ENCODE results near the gene PLEKHA8.

PLEKHA8 gene

GRCh38 chr7:30112103-30112713 is 84.0 kb downstream of the PLEKHA8 start:
- DNase-seq (ENCODE audit: low spot score) = no peak

DNA sequence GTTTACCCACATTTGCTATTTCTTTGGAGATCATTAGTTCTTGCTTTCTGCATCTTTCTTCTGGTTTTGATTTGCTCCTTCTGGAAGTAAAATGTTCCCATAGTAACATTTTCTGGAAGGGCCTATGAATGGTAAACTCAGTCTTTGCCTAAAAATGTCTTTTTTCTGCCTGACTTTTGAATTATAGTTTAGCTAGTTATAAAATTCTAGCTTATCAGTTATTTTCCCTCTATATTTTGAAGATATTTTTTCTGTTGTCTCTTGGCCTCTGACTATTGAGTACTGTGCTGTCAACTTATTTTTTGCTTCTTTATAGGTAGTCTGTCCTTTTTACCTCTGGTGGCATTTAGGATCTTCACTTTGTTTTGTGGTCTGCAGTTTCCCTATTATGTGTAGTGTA is 84.9 kb downstream of the PLEKHA8 start:
- DNase-seq (ENCODE audit: low spot score) = no peak

- DNase-seq (ENCODE audit: low spot score) = no peak
Observed at GRCh38 chr7:30114536-30115238, 86.5 kb downstream of the PLEKHA8 start.

- no peak for DNase-seq (ENCODE audit: low spot score)
Observed at GRCh38 chr7:30115709-30116297, 87.6 kb downstream of the PLEKHA8 start.

DNA sequence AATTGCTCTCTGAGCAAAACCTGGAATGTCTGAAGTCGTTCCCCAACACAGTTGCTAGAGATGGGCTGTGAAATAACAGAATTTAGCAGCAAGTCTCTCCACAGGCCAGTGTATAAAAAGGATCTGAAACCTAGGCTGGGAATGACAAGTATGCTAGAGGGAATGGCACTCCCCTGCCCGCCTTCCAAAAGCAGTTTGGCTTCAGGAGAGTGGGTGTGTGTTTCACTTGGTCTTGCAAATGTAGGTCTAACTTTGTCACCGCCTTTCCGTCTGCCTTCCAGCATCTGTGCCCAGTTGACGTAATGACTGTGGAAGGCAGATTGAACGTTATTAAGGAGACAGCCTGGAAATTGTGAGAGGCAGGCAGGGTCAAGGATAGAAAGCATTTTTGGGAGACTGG is 88.6 kb downstream of the PLEKHA8 start:
- DNase-seq (ENCODE audit: low spot score) = no peak

- DNase-seq (ENCODE audit: low spot score) = no peak
Observed at GRCh38 chr7:30117896-30118295, 89.7 kb downstream of the PLEKHA8 start.

- DNase-seq (ENCODE audit: low spot score) = no peak
Observed at GRCh38 chr7:30119890-30120577, 91.8 kb downstream of the PLEKHA8 start.

DNA sequence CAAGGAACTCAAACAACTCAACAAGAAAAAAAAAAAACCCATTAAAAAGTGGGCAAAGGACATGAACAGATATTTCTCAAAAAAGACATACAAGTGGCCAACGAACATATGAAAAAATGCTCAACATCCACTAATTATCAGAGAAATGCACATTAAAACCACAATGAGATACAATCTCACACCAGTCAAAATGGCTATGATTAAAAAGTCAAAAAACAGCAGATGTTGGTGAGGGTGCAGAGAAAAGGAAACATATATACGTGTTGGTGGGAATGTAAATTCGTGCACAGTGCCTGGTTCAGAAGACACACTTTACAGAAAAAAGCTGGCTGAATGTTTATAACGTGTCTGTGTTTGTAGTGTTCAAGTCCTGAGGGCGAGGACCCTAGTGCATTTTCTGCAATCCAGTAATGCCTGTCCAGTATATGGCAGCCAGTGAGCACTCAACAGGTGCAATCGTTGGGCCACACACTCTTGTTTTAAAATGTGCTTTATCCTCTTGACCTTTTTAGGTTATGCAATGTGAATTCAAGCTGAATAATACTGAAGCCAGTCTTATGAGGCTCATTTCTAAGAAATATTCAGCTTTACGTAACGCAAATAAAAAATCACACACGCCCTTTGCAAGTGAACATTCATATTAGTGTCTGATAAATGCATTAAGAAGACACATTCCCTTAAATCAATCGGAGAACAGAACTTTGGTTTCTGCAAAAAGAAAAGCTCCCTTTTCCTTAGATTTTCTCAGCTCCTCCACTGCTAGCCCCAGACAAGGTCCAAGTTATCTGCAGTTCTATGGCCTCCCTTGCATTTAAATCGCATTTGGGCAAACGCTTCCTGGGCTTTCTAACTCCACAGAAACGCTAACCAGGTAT is 105.8 kb downstream of the PLEKHA8 start:
- DNase-seq (ENCODE audit: low spot score) = no peak

GRCh38 chr7:30134611-30135300 is 106.5 kb downstream of the PLEKHA8 start, which contains the start of gene MTURN:
TSS of gene MTURN (plus strand) at chr7:30134986. CDS start at chr7:30135137, 151 bp downstream.
- peak; percentile 89 for DNase-seq (ENCODE audit: low spot score)

DNA sequence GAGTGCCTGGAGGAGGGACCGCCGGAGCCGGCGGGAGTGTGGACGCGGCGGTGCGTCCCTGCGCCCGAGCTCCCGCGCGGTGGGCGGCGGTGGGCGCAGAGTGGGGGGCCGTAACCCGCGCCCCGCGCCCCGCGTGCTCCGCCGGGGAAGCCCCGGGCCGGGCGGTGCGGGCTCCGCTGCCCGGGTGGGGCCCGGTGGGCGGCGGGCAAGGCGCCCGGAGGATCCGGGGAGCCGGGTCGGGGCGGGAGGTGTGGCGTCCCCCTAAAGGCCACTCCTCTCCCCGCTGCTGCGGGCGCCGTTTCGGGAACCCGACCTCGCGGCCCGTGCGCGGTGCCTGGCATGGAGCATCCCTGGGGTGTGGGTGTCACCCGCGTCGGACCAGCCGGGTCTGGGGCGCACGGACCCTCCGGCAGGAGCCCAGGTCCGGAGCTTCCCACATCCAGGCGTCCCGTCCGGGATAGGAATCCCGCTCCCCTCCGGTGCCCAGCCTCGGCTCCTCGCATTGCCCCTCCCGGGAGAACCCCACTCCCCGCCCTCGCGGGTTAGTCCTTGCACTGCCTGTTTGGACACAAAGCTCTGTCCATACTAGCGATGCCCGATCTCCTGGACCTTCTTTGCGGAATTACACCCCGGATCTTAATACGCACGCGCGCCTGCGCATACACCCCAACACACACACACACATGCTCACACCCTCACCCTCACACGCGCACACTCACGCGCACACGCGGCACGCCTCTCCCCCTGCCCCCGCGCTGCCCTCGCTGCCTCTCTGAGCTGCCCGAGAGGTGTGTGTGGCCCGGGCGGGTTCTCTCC is 107.3 kb downstream of the PLEKHA8 start:
- peak; percentile 90 for DNase-seq (ENCODE audit: low spot score)

GRCh38 chr7:30136117-30136731 is 108.0 kb downstream of the PLEKHA8 start:
- DNase-seq (ENCODE audit: low spot score) = peak; percentile 49

DNA sequence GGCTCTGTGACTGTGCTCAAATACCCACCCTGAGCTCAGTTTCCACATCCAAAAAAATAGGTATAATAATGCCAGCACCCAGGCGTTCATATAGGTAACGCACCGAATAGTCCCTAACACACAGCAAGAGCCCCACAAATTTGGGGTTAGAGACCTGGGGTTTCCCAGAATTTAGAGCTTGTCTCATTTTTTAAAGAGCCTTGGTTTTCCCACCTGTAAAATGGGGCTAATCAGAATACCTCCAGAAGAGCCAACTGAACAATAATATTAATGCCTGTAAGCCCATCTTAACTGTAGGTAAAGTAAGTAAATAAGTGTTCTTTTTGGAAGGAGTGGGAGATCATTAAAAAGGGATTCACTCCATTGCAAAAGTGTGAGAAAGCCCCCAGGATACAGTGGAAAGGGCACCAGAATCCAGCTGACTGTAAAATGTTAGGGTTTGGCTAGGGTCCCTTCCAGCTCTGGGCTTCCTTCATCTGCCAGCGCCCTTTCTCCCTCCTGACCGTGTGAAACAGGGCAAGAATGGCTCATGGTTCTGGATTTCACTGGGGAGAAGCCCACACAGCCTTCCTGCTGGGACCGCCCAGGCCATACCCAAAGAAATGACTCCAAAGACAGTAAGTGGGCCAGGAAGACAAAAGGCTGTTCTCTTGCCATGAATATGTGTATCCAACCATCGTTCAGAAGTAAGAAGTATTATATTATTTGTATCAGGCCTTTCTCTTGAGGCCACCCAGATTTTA is 108.7 kb downstream of the PLEKHA8 start:
- no peak for DNase-seq (ENCODE audit: low spot score)

- no peak for DNase-seq (ENCODE audit: low spot score)
Observed at GRCh38 chr7:30139836-30140384, 111.7 kb downstream of the PLEKHA8 start.

- DNase-seq (ENCODE audit: low spot score) = no peak
Observed at GRCh38 chr7:30140456-30140855, 112.2 kb downstream of the PLEKHA8 start.

- DNase-seq (ENCODE audit: low spot score) = peak; percentile 86
Observed at GRCh38 chr7:30142710-30143109, 114.5 kb downstream of the PLEKHA8 start.

DNA sequence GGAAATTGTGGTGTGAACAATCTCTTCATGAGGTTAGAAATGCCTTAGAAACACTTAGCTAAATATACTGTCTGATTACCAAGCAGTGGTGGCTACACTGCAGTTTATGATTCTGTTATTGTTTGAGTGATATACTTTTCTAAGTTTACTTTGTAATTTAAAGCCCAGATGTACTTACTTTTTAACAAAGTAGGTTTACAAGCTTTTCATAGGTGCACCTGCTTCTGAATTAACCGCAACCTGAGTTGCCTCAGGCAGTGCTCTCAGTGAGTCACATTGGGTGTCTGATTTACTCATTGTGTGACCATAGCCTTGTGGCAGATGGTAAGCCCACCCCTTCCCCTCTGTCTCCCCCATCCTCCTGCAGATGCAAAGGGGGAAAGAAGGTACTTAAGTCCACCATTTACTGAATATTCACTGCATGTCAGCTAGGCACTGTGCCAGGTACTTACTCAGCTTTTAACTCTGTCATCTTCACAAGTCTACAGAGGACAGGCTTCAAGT is 115.6 kb downstream of the PLEKHA8 start:
- peak; percentile 78 for DNase-seq (ENCODE audit: low spot score)

GRCh38 chr7:30144657-30145306 is 116.6 kb downstream of the PLEKHA8 start:
- DNase-seq (ENCODE audit: low spot score) = no peak

- no peak for DNase-seq (ENCODE audit: low spot score)
Observed at GRCh38 chr7:30145426-30145970, 117.3 kb downstream of the PLEKHA8 start.

All from SW480 (cell line).